Thyroid gland (tissue), 4 donors: ENCODE measurements around the gene GATB. TPM values are rescaled to one million over a fixed set of nuclear protein-coding genes. Genes with fewer than 3 reads are reported as not detected.

ENCODE experiments used
- DNase-seq, 2 donors: peaks; one replicate each; pipeline ENCODE4 v3.0.0-alpha.2; 2019
- H3K27ac ChIP-seq, 3 donors: fragments of 200-600 bp; sonication (generic); 1 replicate in 2 of 3; 2 replicates in 1 of 3; pipeline ENCODE4 v1.5.1; 2016 to 2019; ENCODE audit warnings: mild to moderate bottlenecking in 1 of 3, moderate library complexity in 1 of 3
- H3K27me3 ChIP-seq: fragments of 200-600 bp; sonication (generic); one replicate; pipeline ENCODE4 v1.5.1; 2019
- H3K36me3 ChIP-seq, 2 donors: fragments of 200-600 bp; sonication (generic); one replicate each; pipeline ENCODE4 v1.5.1; 2016 to 2019
- H3K4me1 ChIP-seq, 2 donors: fragments of 200-600 bp; sonication (generic); one replicate each; pipeline ENCODE4 v1.5.1; 2017 to 2019
- H3K4me3 ChIP-seq, 3 donors: fragments of 200-600 bp; sonication (generic); replicated peaks in 1 of 3; 1 replicate in 2 of 3; 2 replicates in 1 of 3; pipeline ENCODE4 v1.5.1; 2016; ENCODE audit warnings: mild to moderate bottlenecking in 1 of 3
- H3K9me3 ChIP-seq: fragments of 200-600 bp; sonication (generic); one replicate; pipeline ENCODE4 v1.5.1; 2017
- POLR2A ChIP-seq, 2 donors: fragments of 450-650 bp; IDR thresholded peaks; one replicate each; pipeline ENCODE4 v1.6.1; 2017; ENCODE audit warnings: antibody characterized with exemption in 2 of 2, mild to moderate bottlenecking in 2 of 2, moderate library complexity in 1 of 2
- WGBS, 2 donors: methylation state at CpG; one replicate each; pipeline ENCODE4 v1.1.5; 2017; 5-methylcytosine and 5-hydroxymethylcytosine counted together
- intact Hi-C: fragments of 100-400 bp; cut with DNase I; formaldehyde crosslinking; loops from one replicate; pipeline ENCODE4 v1.15.1; 2023
- total RNA-seq, 4 donors: library from RNA; depleted of rRNA; stranded (reverse); fragments of >200 nt; gene quantifications; one replicate each; pipeline ENCODE4 v1.2.3, GENCODE V29; 2016
- TF ChIP-seq, protein P1 (sequence below), 6 experiments: fragments of 200-600 bp in 3 of 6; fragments of 450-650 bp in 3 of 6; sonication (generic) in 3 of 6; IDR thresholded peaks; one replicate each; pipeline ENCODE4 v1.5.1; 2016 to 2019; ENCODE audit warnings: antibody characterized with exemption in 6 of 6, mild to moderate bottlenecking in 2 of 6, inconsistent platforms in 1 of 6, moderate library complexity in 1 of 6

GATB gene
- total RNA-seq, 4 donors from 2014 or later: 10.9 to 32.5 (median 22.9) TPM

DNA sequence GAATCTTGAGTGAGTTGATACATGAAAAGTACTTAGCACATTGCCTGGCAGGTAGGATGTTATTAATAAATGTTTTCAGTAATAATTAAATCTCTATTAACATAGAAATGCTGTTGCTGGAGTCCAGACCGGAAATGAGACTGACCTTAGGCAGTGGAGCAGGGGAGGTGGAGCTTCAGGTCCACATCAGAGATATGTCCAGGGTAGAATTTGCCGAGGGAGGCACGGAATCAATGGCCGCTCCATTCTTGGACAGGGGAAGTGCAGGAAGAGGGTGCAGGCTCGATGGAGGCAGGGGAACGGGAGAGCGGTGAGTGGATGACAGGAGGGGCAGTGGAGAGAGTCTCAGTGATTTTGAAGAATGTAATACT lies 107.3 kb downstream of the GATB start:
- H3K9me3 ChIP-seq: no peaks in the 10 kb centered on the region
- H3K36me3 ChIP-seq: peaks cover 14 to 17% of the 10 kb centered on the region in 2 donors
- no peaks in the 10 kb centered on the region for H3K27me3 ChIP-seq
- no peaks in the 10 kb centered on the region for H3K4me1 ChIP-seq
- TF ChIP-seq POLR2A (IDR thresholded peaks at IDR 0.05): no peak
- TF ChIP-seq, protein P1, sequence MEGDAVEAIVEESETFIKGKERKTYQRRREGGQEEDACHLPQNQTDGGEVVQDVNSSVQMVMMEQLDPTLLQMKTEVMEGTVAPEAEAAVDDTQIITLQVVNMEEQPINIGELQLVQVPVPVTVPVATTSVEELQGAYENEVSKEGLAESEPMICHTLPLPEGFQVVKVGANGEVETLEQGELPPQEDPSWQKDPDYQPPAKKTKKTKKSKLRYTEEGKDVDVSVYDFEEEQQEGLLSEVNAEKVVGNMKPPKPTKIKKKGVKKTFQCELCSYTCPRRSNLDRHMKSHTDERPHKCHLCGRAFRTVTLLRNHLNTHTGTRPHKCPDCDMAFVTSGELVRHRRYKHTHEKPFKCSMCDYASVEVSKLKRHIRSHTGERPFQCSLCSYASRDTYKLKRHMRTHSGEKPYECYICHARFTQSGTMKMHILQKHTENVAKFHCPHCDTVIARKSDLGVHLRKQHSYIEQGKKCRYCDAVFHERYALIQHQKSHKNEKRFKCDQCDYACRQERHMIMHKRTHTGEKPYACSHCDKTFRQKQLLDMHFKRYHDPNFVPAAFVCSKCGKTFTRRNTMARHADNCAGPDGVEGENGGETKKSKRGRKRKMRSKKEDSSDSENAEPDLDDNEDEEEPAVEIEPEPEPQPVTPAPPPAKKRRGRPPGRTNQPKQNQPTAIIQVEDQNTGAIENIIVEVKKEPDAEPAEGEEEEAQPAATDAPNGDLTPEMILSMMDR (IDR thresholded peaks at IDR 0.05): no peak
- H3K4me3 ChIP-seq: no peak overlapping the region
- intact Hi-C loops: no loop called here
- H3K27ac ChIP-seq: no peak overlapping the region
- DNase-seq: no peak
- WGBS, 2 donors: 81 to 84% methylated on average over 7 of the region's 7 CpGs

DNA sequence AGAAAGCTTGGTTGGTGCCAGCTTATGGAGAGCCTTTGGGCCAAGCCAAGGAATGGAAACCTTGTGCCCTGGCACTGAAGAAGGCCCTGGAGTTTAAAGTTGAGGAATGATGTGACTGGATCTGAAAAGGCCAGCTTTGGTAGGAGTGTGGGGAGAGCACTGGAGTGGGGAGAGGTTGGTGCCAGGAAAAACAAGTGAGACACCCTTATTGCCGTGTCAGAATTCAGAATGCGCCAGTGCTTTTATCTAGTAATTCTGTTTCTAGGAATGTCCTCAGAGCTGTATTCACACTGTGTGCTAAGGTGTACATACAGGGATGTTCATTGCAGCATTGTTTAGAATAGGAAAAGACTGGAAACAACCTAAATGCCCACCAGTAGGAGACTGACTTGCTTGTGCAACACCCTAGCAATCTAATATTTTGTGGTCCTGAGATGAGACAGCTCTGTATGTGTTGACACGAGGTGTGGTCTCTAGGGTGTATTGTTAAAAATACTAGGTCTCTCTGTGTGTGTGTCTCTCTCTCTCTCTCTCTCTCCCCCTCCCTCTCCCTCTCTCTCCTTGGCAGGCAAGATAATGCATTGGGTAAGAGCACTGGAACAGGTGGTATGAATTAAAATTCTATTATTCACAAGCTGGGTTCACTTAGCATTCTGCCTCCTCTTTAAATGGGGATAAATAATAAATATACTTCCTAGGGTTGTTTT lies 107.8 kb downstream of the GATB start:
- no peaks in the 10 kb centered on the region for H3K4me1 ChIP-seq
- no peaks in the 10 kb centered on the region for H3K9me3 ChIP-seq
- TF ChIP-seq POLR2A (IDR thresholded peaks at IDR 0.05): no peak
- TF ChIP-seq, protein P1 (IDR thresholded peaks at IDR 0.05): no peak
- DNase-seq: no peak
- peaks cover 9 to 12% of the 10 kb centered on the region in 2 donors for H3K36me3 ChIP-seq
- intact Hi-C loops: no loop called here
- WGBS, 2 donors: 71 to 90% methylated on average over 3 of the region's 3 CpGs
- no peak overlapping the region for H3K27ac ChIP-seq
- H3K4me3 ChIP-seq: no peak overlapping the region
- H3K27me3 ChIP-seq: no peaks in the 10 kb centered on the region

DNA sequence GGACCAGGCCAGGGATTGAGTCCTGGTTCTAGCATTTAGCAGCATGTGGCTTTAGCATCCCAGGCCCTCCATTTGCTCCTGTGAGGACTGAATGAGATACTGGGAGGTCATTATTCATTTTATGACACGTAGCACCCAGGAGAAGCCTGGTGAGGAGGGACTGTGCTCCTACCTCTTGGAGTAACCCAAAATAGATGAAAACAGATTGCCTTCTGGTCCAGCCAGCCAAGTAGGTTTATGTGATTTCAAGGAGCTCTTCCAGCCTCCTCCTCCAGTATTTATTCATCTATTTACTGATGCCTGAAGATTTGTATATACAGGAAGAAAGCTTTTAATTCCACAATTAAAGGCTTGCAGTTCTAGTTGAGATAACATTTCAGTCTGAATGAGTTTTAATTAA lies 109.3 kb downstream of the GATB start:
- H3K9me3 ChIP-seq: no peaks in the 10 kb centered on the region
- peaks cover under 1 to 4% of the 10 kb centered on the region in 2 donors for H3K36me3 ChIP-seq
- no peak overlapping the region for H3K4me3 ChIP-seq
- no peaks in the 10 kb centered on the region for H3K4me1 ChIP-seq
- intact Hi-C loops: no loop called here
- TF ChIP-seq POLR2A (IDR thresholded peaks at IDR 0.05): no peak
- TF ChIP-seq, protein P1 (IDR thresholded peaks at IDR 0.05): no peak
- 86 to 100% methylated on average over 1 of the region's 1 CpG for WGBS, 2 donors
- no peak overlapping the region for H3K27ac ChIP-seq
- H3K27me3 ChIP-seq: no peaks in the 10 kb centered on the region
- no peak for DNase-seq

DNA sequence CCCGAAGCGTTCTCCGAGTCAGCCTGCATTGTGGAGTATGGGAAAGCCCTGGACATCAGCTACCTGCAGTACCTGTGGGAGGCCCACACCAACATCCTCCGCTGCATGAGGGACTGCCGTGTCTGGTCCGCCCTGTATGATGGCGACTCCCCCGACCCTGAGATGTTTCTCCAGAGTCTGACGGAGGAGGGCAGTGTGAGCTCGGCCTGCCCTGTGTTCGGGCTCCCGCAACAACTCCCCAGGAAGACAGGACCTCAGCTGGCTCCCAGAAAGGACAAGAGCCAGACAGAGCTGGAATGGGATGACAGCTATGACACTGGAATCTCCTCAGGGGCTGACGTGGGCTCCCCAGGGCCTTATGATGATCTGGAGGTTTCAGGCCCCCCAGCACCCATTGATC lies 111.3 kb downstream of the GATB start:
- WGBS, 2 donors: 92 to 94% methylated on average over 11 to 12 of the region's 13 CpGs
- intact Hi-C loops: no loop called here
- no peak for DNase-seq

DNA sequence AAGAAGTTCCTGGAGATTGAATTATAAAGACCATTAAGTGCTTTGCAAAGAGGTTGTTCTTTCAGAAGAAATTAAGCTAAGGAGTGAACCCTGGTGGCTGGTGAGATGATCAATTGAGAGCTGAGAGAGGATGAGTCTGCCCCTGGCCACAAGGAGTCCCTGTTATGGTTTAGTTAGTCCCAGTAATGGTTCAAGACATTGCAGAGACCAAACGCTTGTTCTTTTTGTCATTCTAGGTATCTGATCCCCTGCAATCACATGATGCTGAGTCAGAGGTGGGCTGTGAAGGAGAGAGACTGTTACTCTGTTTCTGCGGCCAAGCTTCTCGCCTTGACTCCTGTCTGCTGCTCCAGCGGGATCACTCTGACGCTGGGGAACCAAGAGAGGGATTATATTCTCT lies 114.5 kb downstream of the GATB start:
- no peak for DNase-seq
- H3K4me1 ChIP-seq: no peaks in the 10 kb centered on the region
- TF ChIP-seq, protein P1 (IDR thresholded peaks at IDR 0.05): no peak
- TF ChIP-seq POLR2A (IDR thresholded peaks at IDR 0.05): no peak
- H3K4me3 ChIP-seq: no peak overlapping the region
- intact Hi-C loops: no loop called here
- H3K9me3 ChIP-seq: no peaks in the 10 kb centered on the region
- 88 to 90% methylated on average over 5 of the region's 5 CpGs for WGBS, 2 donors
- no peak overlapping the region for H3K27ac ChIP-seq
- H3K36me3 ChIP-seq: peaks cover 0 to 4% of the 10 kb centered on the region in 2 donors
- no peaks in the 10 kb centered on the region for H3K27me3 ChIP-seq

More for the DNA sequence above, 111.3 kb downstream of the GATB start:
- Histone ChIP-seq H3K4me1 (no peaks in the 10 kb centered on the region), H3K9me3 (no peaks in the 10 kb centered on the region), H3K27ac (no peak overlapping the region), H3K4me3 (no peak overlapping the region), H3K36me3 (peaks cover 0 to 4% of the 10 kb centered on the region in 2 donors), H3K27me3 (no peaks in the 10 kb centered on the region)
- TF ChIP-seq, protein P1 (IDR thresholded peaks at IDR 0.05): no peak
- TF ChIP-seq POLR2A (IDR thresholded peaks at IDR 0.05): no peak
